HCT116 (cell line): ENCODE results near the gene COPE.

Experiments used
- CEBPB ChIP-seq: IDR thresholded peaks from 2 replicates; pipeline ENCODE4 v1.6.1; 2012; ENCODE audit warnings: low read depth
- ELF1 ChIP-seq: IDR thresholded peaks from 2 replicates; pipeline ENCODE4 v1.6.1; 2012; ENCODE audit warnings: low read depth, borderline replicate concordance
- EZH2 ChIP-seq: fragments of 200-600 bp; sonication (generic); IDR thresholded peaks from 2 replicates; pipeline ENCODE4 v1.6.1; 2017; ENCODE audit warnings: antibody characterized with exemption, mixed run types
- POLR2A ChIP-seq: IDR thresholded peaks from 2 replicates; pipeline ENCODE4 v1.7.0; 2011; ENCODE audit warnings: borderline replicate concordance; ENCODE audit not compliant: insufficient read depth, insufficient read length; ENCODE audit errors: extremely low read depth
- POLR2AphosphoS5 ChIP-seq: IDR thresholded peaks from 2 replicates; pipeline ENCODE4 v1.6.1; 2011; ENCODE audit warnings: mild to moderate bottlenecking, low read depth, low read length, moderate library complexity
- RAD21 ChIP-seq: IDR thresholded peaks from 2 replicates; pipeline ENCODE4 v1.6.1; 2012; ENCODE audit warnings: low read depth, mild to moderate bottlenecking
- SP1 ChIP-seq: IDR thresholded peaks from 2 replicates; pipeline ENCODE4 v1.6.1; 2012; ENCODE audit warnings: low read depth
- SRF ChIP-seq: IDR thresholded peaks from 2 replicates; pipeline ENCODE4 v1.6.1; 2012; ENCODE audit warnings: low read depth
- TCF7L2 ChIP-seq: IDR thresholded peaks from 2 replicates; pipeline ENCODE4 v1.7.0; 2011; ENCODE audit warnings: borderline replicate concordance, inconsistent platforms; ENCODE audit not compliant: insufficient read depth, insufficient read length; ENCODE audit errors: extremely low read depth
- ZFX ChIP-seq: fragments of 450-650 bp; IDR thresholded peaks from 2 replicates; pipeline ENCODE4 v1.6.1; 2017
- TF ChIP-seq, protein P1 (sequence below), 3 experiments: fragments of 200-600 bp in 1 of 3; sonication (generic) in 1 of 3; IDR thresholded peaks in 2 of 3; conservative IDR thresholded peaks in 1 of 3; 2 replicates each; pipeline ENCODE4 v1.5.1; 2012 to 2017; ENCODE audit warnings: low read depth in 2 of 3, low read length in 2 of 3, antibody characterized with exemption in 1 of 3, borderline replicate concordance in 1 of 3, control low read depth in 1 of 3, mild to moderate bottlenecking in 1 of 3, mixed read lengths in 1 of 3, mixed run types in 1 of 3, moderate library complexity in 1 of 3; ENCODE audit not compliant: insufficient read depth in 1 of 3
- TF ChIP-seq, protein P2 (sequence below): IDR thresholded peaks from 2 replicates; pipeline ENCODE4 v1.6.1; 2012
- TF ChIP-seq, protein P3 (sequence below): IDR thresholded peaks from 2 replicates; pipeline ENCODE4 v1.6.1; 2012; ENCODE audit warnings: low read depth
- TF ChIP-seq, protein P4 (sequence below): IDR thresholded peaks from 2 replicates; pipeline ENCODE4 v1.6.1; 2011; ENCODE audit warnings: mild to moderate bottlenecking, low read length, moderate library complexity; ENCODE audit not compliant: insufficient replicate concordance; ENCODE audit errors: extremely low read depth

DNA sequence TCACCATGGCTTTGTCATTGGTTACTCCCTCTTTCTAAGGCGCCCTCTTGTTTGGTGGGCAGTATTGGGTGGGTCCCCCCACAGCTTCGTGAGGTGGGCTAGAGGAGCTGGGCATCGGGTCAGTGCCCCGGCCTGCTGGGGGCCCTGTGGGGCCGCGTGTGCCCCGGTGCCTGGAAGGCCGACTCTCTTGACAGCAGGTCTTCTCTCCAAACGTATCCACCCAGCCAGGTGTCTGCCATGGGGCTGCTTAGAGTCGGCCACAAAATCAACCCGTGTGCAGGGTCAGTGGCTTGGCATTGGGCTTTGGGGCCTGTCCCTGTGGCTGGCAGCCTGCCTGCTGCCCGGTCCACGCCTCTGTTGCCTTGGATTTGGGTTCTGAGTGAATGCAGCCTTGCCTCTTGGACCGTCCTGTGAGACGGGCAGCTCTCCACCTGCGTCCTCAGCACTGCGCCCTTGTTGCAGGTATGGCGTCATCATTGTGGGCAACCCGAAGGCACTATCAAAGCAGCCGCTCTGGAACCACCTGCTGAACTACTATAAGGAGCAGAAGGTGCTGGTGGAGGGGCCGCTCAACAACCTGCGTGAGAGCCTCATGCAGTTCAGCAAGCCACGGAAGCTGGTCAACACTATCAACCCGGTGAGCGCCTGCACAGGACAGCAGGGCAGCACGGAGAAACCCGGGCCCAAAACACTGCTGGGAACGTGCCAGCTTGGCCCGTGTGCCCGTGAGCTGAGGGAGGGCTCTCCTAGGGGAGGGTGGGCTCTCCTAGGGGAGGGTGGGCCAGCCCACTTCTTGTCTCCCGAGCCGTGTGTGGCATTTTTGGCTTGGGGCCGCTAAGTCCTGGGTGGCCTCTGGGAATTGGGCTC is 56.0 kb downstream of the COPE start:
- no peak for TF ChIP-seq POLR2AphosphoS5
- TF ChIP-seq ZFX, result no peak
- TF ChIP-seq SP1, result no peak
- TF ChIP-seq, protein P1, sequence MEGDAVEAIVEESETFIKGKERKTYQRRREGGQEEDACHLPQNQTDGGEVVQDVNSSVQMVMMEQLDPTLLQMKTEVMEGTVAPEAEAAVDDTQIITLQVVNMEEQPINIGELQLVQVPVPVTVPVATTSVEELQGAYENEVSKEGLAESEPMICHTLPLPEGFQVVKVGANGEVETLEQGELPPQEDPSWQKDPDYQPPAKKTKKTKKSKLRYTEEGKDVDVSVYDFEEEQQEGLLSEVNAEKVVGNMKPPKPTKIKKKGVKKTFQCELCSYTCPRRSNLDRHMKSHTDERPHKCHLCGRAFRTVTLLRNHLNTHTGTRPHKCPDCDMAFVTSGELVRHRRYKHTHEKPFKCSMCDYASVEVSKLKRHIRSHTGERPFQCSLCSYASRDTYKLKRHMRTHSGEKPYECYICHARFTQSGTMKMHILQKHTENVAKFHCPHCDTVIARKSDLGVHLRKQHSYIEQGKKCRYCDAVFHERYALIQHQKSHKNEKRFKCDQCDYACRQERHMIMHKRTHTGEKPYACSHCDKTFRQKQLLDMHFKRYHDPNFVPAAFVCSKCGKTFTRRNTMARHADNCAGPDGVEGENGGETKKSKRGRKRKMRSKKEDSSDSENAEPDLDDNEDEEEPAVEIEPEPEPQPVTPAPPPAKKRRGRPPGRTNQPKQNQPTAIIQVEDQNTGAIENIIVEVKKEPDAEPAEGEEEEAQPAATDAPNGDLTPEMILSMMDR (IDR thresholded peaks at IDR 0.05 in 2 of 3, conservative IDR thresholded peaks at IDR 0.05 in 1 of 3; ENCODE audit: borderline replicate concordance in 1 of 3, insufficient read depth in 1 of 3, low read depth in 2 of 3, low read length in 2 of 3), result no peak
- TF ChIP-seq, protein P2, sequence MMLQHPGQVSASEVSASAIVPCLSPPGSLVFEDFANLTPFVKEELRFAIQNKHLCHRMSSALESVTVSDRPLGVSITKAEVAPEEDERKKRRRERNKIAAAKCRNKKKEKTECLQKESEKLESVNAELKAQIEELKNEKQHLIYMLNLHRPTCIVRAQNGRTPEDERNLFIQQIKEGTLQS, result no peak
- no peak for TF ChIP-seq RAD21
- no peak for TF ChIP-seq CEBPB
- TF ChIP-seq, protein P3, sequence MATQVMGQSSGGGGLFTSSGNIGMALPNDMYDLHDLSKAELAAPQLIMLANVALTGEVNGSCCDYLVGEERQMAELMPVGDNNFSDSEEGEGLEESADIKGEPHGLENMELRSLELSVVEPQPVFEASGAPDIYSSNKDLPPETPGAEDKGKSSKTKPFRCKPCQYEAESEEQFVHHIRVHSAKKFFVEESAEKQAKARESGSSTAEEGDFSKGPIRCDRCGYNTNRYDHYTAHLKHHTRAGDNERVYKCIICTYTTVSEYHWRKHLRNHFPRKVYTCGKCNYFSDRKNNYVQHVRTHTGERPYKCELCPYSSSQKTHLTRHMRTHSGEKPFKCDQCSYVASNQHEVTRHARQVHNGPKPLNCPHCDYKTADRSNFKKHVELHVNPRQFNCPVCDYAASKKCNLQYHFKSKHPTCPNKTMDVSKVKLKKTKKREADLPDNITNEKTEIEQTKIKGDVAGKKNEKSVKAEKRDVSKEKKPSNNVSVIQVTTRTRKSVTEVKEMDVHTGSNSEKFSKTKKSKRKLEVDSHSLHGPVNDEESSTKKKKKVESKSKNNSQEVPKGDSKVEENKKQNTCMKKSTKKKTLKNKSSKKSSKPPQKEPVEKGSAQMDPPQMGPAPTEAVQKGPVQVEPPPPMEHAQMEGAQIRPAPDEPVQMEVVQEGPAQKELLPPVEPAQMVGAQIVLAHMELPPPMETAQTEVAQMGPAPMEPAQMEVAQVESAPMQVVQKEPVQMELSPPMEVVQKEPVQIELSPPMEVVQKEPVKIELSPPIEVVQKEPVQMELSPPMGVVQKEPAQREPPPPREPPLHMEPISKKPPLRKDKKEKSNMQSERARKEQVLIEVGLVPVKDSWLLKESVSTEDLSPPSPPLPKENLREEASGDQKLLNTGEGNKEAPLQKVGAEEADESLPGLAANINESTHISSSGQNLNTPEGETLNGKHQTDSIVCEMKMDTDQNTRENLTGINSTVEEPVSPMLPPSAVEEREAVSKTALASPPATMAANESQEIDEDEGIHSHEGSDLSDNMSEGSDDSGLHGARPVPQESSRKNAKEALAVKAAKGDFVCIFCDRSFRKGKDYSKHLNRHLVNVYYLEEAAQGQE, result no peak
- TF ChIP-seq TCF7L2, result no peak
- TF ChIP-seq, protein P4, sequence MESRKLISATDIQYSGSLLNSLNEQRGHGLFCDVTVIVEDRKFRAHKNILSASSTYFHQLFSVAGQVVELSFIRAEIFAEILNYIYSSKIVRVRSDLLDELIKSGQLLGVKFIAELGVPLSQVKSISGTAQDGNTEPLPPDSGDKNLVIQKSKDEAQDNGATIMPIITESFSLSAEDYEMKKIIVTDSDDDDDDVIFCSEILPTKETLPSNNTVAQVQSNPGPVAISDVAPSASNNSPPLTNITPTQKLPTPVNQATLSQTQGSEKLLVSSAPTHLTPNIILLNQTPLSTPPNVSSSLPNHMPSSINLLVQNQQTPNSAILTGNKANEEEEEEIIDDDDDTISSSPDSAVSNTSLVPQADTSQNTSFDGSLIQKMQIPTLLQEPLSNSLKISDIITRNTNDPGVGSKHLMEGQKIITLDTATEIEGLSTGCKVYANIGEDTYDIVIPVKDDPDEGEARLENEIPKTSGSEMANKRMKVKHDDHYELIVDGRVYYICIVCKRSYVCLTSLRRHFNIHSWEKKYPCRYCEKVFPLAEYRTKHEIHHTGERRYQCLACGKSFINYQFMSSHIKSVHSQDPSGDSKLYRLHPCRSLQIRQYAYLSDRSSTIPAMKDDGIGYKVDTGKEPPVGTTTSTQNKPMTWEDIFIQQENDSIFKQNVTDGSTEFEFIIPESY, result no peak
- no peak for TF ChIP-seq POLR2A
- no peak for TF ChIP-seq EZH2
- TF ChIP-seq ELF1, result no peak
- no peak for TF ChIP-seq SRF
